ENCODE measurements around the gene KCTD20. TPM values are rescaled to one million over a fixed set of nuclear protein-coding genes. Genes with fewer than 3 reads are reported as not detected.

KCTD20 gene
- total RNA-seq, 1 donor from 2014 or later: 89.1 TPM

- Mint-ChIP-seq H3K4me1 (ENCODE audit: low read depth) (no peaks in the 10 kb centered on the region), H3K36me3 (ENCODE audit: low read depth) (peaks cover 28% of the 10 kb centered on the region), H3K4me3 (ENCODE audit: unreplicated experiment) (no peak overlapping the region), H3K27ac (ENCODE audit: unreplicated experiment) (no peak overlapping the region), H3K27me3 (ENCODE audit: low read depth) (no peaks in the 10 kb centered on the region), H3K9me3 (ENCODE audit: low read depth) (no peaks in the 10 kb centered on the region)
- no peak for DNase-seq (ENCODE audit: low spot score)
- no peak for TF ChIP-seq CTCF (IDR thresholded peaks at IDR 0.05)
Observed at GRCh38 chr6:36516988-36517387, 74.2 kb downstream of the KCTD20 start.

GRCh38 chr6:36517408-36517807 lies 74.6 kb downstream of the KCTD20 start:
- Mint-ChIP-seq H3K36me3 (ENCODE audit: low read depth) (peaks cover 28% of the 10 kb centered on the region), H3K4me3 (ENCODE audit: unreplicated experiment) (no peak overlapping the region), H3K27me3 (ENCODE audit: low read depth) (no peaks in the 10 kb centered on the region), H3K27ac (ENCODE audit: unreplicated experiment) (no peak overlapping the region), H3K9me3 (ENCODE audit: low read depth) (no peaks in the 10 kb centered on the region), H3K4me1 (ENCODE audit: low read depth) (no peaks in the 10 kb centered on the region)
- no peak for DNase-seq (ENCODE audit: low spot score)
- no peak for TF ChIP-seq CTCF (IDR thresholded peaks at IDR 0.05)

GRCh38 chr6:36519352-36519751 lies 76.6 kb downstream of the KCTD20 start:
- peaks cover 6% of the 10 kb centered on the region for H3K4me1 Mint-ChIP-seq (ENCODE audit: low read depth)
- no peaks in the 10 kb centered on the region for H3K9me3 Mint-ChIP-seq (ENCODE audit: low read depth)
- no peak overlapping the region for H3K4me3 Mint-ChIP-seq (ENCODE audit: unreplicated experiment)
- no peak for TF ChIP-seq CTCF (IDR thresholded peaks at IDR 0.05)
- H3K36me3 Mint-ChIP-seq (ENCODE audit: low read depth): peaks cover 32% of the 10 kb centered on the region
- no peak for DNase-seq (ENCODE audit: low spot score)
- no peaks in the 10 kb centered on the region for H3K27me3 Mint-ChIP-seq (ENCODE audit: low read depth)
- no peak overlapping the region for H3K27ac Mint-ChIP-seq (ENCODE audit: unreplicated experiment)

GRCh38 chr6:36523451-36523850 lies 80.7 kb downstream of the KCTD20 start:
- TF ChIP-seq CTCF (IDR thresholded peaks at IDR 0.05): no peak
- Mint-ChIP-seq H3K9me3 (ENCODE audit: low read depth) (no peaks in the 10 kb centered on the region), H3K36me3 (ENCODE audit: low read depth) (peaks cover 30% of the 10 kb centered on the region), H3K27me3 (ENCODE audit: low read depth) (no peaks in the 10 kb centered on the region), H3K4me3 (ENCODE audit: unreplicated experiment) (no peak overlapping the region), H3K4me1 (ENCODE audit: low read depth) (peaks cover 23% of the 10 kb centered on the region), H3K27ac (ENCODE audit: unreplicated experiment) (no peak overlapping the region)
- no peak for DNase-seq (ENCODE audit: low spot score)

GRCh38 chr6:36523936-36524499 lies 81.2 kb downstream of the KCTD20 start:
- Mint-ChIP-seq H3K4me1 (ENCODE audit: low read depth) (peaks cover 24% of the 10 kb centered on the region), H3K4me3 (ENCODE audit: unreplicated experiment) (no peak overlapping the region), H3K27ac (ENCODE audit: unreplicated experiment) (peak overlapping the region; percentile 76), H3K27me3 (ENCODE audit: low read depth) (no peaks in the 10 kb centered on the region), H3K36me3 (ENCODE audit: low read depth) (peaks cover 28% of the 10 kb centered on the region), H3K9me3 (ENCODE audit: low read depth) (no peaks in the 10 kb centered on the region)
- no peak for DNase-seq (ENCODE audit: low spot score)
- no peak for TF ChIP-seq CTCF (IDR thresholded peaks at IDR 0.05)

Data from chondrocyte (in vitro differentiated cells).